HG03354 (cell line): ENCODE measurements around the gene SLC6A19.

ENCODE experiments used
- ATAC-seq: cut with Tn5 transposase; IDR thresholded peaks from one replicate; pipeline ENCODE4 v1.9.1; 2021; ENCODE audit warnings: mild to moderate bottlenecking; ENCODE audit not compliant: unreplicated experiment, poor library complexity, severe bottlenecking

Gene SLC6A19

DNA sequence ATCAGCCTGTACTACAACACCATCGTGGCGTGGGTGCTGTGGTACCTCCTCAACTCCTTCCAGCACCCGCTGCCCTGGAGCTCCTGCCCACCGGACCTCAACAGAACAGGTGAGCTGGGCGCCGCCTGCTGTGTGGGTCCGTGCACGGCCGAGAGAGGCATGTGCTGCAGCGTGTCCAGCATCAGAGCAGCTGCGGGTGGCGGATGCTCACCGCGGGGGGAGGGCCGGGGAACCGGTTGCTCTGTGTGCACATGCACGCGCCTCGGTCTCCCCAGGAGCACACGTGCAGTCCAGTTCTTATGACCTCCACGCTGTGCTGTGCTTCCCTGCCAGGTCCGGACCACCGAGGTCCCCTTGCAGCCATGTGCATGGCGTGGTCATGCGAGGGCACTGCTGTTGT, 31.4 kb downstream of the SLC6A19 start:
- no peak for ATAC-seq

DNA sequence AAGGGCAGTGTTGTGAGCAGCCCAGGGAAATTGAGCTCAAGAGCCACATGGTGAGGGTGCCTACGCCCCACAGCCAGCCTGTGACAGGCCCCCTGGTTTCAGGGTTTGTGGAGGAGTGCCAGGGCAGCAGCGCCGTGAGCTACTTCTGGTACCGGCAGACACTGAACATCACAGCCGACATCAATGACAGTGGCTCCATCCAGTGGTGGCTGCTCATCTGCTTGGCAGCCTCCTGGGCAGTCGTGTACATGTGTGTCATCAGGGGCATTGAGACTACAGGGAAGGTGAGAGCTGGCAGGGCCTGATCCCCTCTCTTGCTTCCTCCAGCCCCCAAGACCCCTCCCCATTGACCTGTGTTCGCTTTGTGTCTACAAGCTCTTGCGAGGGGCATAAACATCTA, 34.0 kb downstream of the SLC6A19 start:
- no peak for ATAC-seq

- ATAC-seq, result no peak
Measured at GRCh38 chr5:1235838-1236237, 34.4 kb downstream of the SLC6A19 start.

DNA sequence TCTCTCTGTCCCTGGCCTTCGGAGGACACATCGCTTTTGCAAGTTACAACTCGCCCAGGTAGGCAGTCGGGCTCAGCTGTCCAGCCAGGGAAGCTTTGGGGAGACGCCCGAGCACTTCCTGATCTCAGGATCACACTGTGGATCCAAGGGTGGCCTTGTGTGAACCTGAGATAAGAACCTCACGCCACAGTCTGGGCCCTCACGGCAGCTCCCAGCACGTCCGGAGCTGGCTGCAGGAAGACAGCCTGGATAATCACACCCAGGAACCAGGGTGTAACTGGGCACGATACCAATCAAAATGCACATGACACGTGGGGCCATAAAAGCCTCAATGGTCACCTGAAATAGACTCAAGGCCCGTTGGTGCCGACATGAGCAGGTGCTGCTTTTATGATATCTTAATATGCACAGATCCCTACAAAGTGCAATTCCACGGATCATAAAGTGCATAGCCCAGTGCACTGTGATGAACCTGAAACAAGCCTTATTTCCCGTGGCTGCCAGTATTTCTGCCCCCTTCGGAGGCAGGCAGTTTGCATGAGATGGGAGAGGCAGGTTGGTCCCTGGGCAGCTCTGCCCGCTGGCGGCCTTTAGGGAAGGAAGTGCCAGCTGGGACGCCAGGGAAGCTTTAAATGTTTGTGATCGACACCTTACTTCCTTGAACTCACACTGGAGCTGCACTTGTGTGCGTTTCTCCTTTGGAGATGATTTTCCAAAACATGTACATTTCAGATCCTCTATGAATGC, 38.3 kb downstream of the SLC6A19 start:
- ATAC-seq, result no peak

DNA sequence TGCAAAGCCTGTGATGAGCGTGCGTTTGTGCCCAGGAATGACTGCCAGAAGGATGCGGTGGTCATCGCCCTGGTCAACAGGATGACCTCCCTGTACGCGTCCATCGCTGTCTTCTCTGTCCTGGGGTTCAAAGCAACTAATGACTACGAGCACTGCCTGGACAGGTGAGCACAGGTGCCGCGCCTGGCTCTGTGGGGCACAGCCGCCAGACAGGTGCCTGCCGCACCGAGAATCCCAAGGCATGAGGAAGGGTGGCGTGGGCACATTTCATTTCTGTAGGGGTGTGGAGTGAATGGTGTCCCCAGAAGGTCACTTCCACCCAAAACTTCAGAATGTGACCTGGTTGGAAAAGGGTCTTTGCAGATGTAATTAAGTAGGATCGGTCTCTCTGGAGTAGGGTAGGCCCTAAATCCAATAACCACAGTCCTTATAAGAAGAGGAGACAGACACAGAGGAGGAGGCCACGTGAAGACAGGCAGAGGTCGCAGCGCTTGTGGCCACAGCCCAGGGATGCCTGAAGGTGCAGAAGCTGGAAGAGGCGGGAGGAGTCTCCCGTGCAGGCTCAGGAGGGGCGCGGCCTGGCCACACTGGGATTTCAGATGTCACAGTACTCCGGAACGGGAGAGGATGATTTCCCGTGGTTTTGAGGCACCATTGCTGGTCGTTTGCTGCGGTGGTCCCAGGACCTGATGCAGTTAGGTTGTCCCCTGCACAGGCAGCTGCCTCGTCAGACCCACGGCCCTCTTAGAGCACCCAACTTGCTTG, 39.3 kb downstream of the SLC6A19 start:
- ATAC-seq, result no peak

- no peak for ATAC-seq
Measured at GRCh38 chr5:1241509-1242080, 40.2 kb downstream of the SLC6A19 start.

DNA sequence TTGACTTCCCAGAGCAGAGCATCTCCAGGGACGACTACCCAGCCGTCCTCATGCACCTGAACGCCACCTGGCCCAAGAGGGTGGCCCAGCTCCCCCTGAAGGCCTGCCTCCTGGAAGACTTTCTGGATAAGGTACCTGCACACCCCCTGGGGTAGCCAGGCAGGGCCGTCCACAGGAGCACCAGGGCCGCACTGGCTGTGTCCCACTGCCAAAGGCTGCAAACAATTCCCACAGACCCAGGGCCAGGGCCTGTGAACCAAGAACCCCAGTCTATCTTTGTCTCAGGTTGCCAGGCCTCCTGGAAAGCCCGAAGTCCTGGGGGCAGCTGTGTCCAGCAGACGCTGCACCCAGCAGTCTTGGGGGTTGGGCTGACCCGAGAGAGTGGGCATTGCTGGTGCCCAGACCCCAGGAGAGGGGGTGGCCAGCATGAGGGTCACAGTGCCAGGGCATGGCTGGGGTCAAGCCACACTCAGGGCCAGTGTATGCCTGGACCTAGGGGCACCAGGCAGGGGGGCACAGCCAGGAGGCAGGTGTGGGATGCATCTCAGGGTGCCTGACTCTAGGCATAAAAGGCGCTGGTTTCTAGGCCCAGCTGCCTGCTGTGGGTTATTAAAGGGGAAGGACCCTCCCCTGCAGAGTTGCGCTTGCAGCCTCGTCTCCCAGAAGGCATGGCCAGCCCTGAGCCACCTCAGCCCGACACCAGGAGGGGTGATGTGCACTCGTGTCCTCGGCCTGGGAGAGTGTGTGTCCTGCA, 41.5 kb downstream of the SLC6A19 start:
- no peak for ATAC-seq

DNA sequence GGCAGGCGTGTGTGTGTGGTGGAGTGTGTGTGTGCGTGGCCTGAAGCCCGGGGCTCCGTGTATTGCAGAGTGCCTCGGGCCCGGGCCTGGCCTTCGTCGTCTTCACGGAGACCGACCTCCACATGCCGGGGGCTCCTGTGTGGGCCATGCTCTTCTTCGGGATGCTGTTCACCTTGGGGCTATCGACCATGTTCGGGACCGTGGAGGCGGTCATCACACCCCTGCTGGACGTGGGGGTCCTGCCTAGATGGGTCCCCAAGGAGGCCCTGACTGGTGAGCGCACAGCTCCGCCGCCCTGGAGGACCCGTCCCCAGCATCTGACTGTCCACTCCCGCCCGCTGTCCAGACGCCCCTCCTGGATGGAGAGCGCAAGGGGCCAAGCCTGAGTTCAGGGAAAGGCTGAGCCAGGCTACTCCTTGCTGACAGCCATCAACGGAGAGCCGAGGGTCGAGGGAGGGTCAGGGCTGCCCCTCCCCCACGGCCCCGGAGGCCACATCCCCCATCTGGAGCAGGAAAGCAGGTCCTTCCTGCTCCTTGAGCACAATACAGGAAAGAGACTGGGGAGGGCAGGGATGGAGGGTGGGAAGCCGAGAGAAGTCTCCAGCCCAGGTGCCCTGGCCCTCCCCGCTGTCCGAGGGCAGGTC, 42.2 kb downstream of the SLC6A19 start:
- no peak for ATAC-seq

GRCh38 chr5:1244255-1244654, 42.9 kb downstream of the SLC6A19 start:
- no peak for ATAC-seq

GRCh38 chr5:1244976-1245375, 43.6 kb downstream of the SLC6A19 start:
- no peak for ATAC-seq

DNA sequence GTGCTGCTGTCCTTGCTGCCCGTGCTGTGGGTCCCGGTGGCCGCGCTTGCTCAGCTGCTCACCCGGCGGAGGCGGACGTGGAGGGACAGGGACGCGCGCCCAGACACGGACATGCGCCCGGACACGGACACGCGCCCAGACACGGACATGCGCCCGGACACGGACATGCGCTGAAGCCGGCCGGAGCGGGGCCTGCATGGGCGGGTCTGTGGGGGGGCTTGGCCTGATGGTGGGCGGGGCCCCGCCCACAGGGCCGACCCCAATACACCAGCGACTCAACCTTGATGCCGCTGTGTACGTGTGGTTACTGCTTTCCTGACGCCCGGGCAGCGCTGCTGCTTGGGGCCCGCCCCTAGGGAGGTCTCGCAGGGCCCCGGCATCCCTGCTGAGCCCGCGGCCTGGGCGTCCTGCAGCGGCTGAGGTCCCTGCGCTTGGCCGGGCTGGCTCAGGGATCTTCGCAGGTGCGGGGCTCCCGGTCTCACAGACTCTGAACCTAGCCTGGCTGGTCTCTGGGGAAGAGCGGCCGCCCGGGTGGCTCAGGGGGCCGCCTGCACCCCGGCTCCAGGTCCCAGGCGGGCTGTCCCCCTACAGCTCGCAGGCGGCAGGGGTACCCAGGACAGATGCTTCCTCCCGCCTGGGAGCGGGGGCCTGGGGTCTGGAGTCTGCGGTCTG, 44.6 kb downstream of the SLC6A19 start:
- ATAC-seq, result no peak

- ATAC-seq, result no peak
Measured at GRCh38 chr5:1246711-1247431, 45.5 kb downstream of the SLC6A19 start.

DNA sequence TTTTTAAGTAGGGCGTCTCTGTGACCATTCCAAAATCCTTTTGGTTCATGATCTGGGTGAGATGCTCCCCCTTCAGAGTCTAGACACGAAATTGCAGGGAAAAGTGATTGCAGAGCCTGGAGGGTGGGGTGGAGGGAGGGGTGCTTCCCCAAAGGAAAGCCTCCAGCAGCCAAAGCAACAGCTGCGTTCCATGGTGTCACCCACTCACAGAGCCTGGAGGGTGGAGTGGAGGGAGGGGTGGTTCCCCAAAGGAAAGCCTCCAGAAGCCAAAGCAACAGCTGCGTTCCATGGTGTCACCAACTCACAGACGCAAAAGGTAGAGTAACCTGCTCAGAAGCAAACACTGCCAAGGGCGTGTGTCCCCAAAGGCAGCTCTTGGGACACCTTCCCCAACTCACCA, 46.4 kb downstream of the SLC6A19 start:
- no peak for ATAC-seq

- no peak for ATAC-seq
Measured at GRCh38 chr5:1249366-1250280, 48.2 kb downstream of the SLC6A19 start.

- no peak for ATAC-seq
Measured at GRCh38 chr5:1251678-1252580, 50.5 kb downstream of the SLC6A19 start.

- ATAC-seq, result no peak
Measured at GRCh38 chr5:1252681-1253080, 51.3 kb downstream of the SLC6A19 start.
